ENCODE data around the gene SS18L1. TPM values are rescaled to one million over a fixed set of nuclear protein-coding genes. Genes with fewer than 3 reads are reported as not detected.

SS18L1 gene
- total RNA-seq, 4 donors from 2014 or later = 12.4 to 23.1 (median 13.7) TPM

DNA sequence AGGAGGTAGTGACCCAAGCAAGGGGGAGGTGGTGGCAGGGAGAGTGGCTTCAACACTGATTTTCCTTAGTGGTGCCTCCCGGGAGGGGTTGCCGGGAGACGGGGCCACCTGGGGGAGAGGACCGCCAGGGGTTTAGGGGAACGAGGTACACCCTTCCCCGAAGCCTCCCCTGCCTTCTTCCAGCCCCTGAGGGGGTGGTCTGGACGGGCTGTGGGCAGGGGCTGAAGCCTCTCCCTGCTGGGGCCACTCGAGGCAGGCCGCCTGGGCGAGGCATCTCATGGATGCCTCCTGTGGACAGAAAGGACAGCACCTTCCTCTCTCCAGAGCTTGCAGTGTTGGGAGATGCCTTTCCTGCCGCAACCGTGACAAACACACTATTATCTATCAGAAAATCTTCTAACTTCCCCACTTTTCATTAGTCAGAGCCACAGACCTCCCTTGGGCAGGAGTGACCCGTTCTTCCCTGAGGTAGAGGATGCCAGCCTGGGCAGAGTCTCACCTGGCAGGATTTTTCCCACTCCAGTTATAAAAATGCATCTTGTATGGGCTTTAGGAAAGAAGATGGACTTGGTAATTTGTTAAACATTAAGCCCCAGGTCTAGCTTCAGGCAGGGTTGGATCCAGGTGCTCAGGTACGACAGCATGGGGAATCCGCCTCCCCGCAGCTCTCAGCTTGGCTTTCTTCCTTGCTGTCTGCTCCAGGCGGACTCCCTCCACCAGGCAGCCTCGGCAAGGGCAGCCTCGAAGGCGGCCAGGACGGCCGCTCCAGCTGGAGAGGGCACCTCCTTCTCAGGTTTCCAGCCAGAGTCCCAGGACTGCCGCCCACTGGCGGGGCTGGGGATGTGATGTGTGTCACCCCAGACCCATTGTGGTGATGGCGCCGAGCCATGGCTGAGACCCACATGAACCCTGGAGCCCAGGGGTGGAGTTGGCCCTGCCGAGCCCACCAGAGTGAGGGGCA lies 65.5 kb downstream of the SS18L1 start:
- Histone ChIP-seq H3K4me1 (peaks cover 0 to 7% (median 0%) of the 10 kb centered on the region in 4 donors), H3K36me3 (peaks cover 0 to 15% (median 0%) of the 10 kb centered on the region in 3 donors), H3K27ac (no peak overlapping the region), H3K27me3 (peaks cover 0 to 37% of the 10 kb centered on the region in 2 donors), H3K9me3 (no peaks in the 10 kb centered on the region), H3K4me3 (no peak overlapping the region)
- DNase-seq (ENCODE audit: low spot score in 2 of 2) = no peak
- TF ChIP-seq EP300 (IDR thresholded peaks at IDR 0.05) (no peak), POLR2A (IDR thresholded peaks at IDR 0.05) (no peak), CTCF (IDR thresholded peaks at IDR 0.05) (no peak)
- 39 to 48% methylated on average over 14 to 21 of the region's 27 CpGs for WGBS, 2 donors

DNA sequence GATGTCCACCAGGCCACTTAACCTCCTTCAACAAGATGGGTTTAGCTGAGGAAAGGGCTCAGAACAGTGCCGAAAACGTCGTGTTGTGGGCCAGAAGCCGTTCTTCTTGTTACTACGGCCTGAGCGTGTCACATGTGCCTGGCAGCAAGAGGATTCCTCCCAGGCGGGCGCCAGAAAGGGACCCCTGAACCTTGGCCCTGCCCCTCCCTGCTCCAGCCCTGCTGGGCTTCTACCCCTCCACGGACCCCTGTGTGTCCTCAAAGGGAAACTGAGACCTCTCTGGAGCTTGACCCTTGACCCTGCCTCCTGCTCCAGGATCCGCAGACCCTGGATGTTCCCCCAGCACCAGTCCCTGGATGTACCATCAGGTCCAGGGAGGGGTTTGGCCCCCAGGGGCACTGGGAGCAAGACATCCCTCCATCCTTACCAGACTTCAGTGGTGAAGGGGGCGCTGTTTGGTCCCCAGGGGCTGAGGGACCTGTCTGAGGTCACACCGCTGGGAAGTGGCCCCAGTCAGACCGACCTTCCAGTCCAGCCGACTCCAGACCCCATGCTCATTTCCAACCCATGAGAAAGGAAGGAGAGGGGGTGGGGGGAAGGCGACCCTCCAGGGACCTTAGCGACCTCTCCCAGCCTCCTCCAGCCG lies 66.4 kb downstream of the SS18L1 start:
- Histone ChIP-seq H3K27me3 (peaks cover 0 to 46% of the 10 kb centered on the region in 2 donors), H3K36me3 (peaks cover 0 to 12% (median 0%) of the 10 kb centered on the region in 3 donors), H3K4me1 (peaks cover 0 to 7% (median 0%) of the 10 kb centered on the region in 4 donors), H3K4me3 (no peak overlapping the region), H3K9me3 (no peaks in the 10 kb centered on the region), H3K27ac (no peak overlapping the region)
- 48 to 58% methylated on average over 17 of the region's 17 CpGs for WGBS, 2 donors
- DNase-seq (ENCODE audit: low spot score in 2 of 2) = no peak
- TF ChIP-seq EP300 (IDR thresholded peaks at IDR 0.05) = no peak
- no peak for TF ChIP-seq CTCF (IDR thresholded peaks at IDR 0.05)
- TF ChIP-seq POLR2A (IDR thresholded peaks at IDR 0.05) = no peak

GRCh38 chr20:62210496-62210855 lies 66.9 kb downstream of the SS18L1 start:
- peaks cover 0 to 7% (median 0%) of the 10 kb centered on the region in 4 donors for H3K4me1 ChIP-seq
- H3K36me3 ChIP-seq = peaks cover 0 to 9% (median 0%) of the 10 kb centered on the region in 3 donors
- H3K27me3 ChIP-seq = peaks cover 0 to 51% of the 10 kb centered on the region in 2 donors
- WGBS, 2 donors = 46 to 56% methylated on average over 16 to 20 of the region's 21 CpGs
- no peaks in the 10 kb centered on the region for H3K9me3 ChIP-seq
- TF ChIP-seq CTCF (IDR thresholded peaks at IDR 0.05) (no peak), EP300 (IDR thresholded peaks at IDR 0.05) (no peak), POLR2A (IDR thresholded peaks at IDR 0.05) (no peak)
- DNase-seq (ENCODE audit: low spot score in 2 of 2) = no peak
- no peak overlapping the region for H3K4me3 ChIP-seq
- no peak overlapping the region for H3K27ac ChIP-seq

DNA sequence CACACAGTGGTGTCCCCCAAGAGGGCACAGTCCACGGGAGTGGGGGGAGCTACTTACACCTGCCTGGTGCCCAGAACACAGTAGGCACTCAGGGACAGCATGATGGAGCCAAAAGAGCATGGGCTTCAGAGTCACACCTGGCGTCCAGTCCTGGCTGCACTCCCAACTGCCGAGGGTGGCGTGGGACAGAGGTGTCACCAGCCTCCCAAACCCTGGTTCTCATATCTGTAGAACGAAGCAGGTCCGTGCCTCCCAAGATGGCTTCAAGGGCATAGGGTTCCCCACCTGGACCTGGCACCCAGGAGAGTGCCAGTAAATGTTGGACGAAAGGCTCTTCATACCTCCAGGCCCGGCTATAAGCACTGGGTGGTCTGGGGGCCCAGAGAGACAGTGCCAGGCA lies 67.6 kb downstream of the SS18L1 start:
- no peak for DNase-seq (ENCODE audit: low spot score in 2 of 2)
- H3K27ac ChIP-seq = no peak overlapping the region
- no peaks in the 10 kb centered on the region for H3K9me3 ChIP-seq
- peaks cover 0 to 58% of the 10 kb centered on the region in 2 donors for H3K27me3 ChIP-seq
- peaks cover 0 to 7% (median 0%) of the 10 kb centered on the region in 4 donors for H3K4me1 ChIP-seq
- no peak overlapping the region for H3K4me3 ChIP-seq
- no peak for TF ChIP-seq CTCF (IDR thresholded peaks at IDR 0.05)
- no peak for TF ChIP-seq EP300 (IDR thresholded peaks at IDR 0.05)
- no peak for TF ChIP-seq POLR2A (IDR thresholded peaks at IDR 0.05)
- 74 to 84% methylated on average over 7 to 8 of the region's 8 CpGs for WGBS, 2 donors
- peaks cover 0 to 8% (median 0%) of the 10 kb centered on the region in 3 donors for H3K36me3 ChIP-seq
